Sigmoid colon (tissue), 4 donors: ENCODE measurements around the gene MOG.

Experiments
- POLR2AphosphoS5 ChIP-seq, 4 donors: sonication (generic); formaldehyde crosslinking; IDR thresholded peaks; one replicate each; pipeline ENCODE4 v1.6.1; 2017; ENCODE audit warnings: antibody characterized with exemption in 4 of 4
- TF ChIP-seq, protein P1 (sequence below), 4 experiments: fragments of 450-650 bp in 3 of 4; fragments of 200-600 bp in 1 of 4; IDR thresholded peaks; one replicate each; pipeline ENCODE4 v1.5.1; 2016 to 2019; ENCODE audit warnings: antibody characterized with exemption in 4 of 4, mild to moderate bottlenecking in 3 of 4, moderate library complexity in 2 of 4

DNA sequence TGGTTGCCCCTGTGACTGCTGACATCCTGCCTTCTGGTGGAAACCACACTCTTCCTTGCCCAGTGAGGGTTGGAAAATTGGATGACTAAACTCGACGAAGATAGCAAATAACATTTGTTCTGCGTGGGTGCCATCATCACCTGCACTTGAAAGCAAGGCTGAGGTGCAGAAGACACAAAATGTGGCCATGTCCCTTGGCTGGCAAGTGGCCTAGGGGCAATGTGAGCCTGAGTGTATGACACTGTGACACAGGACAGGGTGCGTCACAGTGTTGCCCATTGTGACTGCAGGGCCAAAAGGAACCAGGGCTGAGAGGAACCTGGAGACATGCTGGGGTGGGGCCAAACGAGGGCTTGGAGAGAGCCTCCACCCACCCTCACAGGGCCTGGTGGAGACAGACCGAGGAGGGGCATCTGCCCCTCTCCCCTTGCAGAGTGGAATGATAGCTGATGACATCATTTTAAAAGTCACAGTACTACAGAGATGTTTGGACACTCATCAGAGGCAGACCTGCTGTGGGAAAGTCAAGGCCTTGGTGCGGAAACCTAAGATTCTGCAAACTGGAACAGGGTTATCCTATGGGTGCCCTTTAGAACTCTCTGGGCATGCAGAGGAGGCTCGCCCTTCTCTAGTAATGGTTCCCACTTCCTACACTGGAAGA lies 53.5 kb downstream of the MOG start:
- TF ChIP-seq, protein P1, sequence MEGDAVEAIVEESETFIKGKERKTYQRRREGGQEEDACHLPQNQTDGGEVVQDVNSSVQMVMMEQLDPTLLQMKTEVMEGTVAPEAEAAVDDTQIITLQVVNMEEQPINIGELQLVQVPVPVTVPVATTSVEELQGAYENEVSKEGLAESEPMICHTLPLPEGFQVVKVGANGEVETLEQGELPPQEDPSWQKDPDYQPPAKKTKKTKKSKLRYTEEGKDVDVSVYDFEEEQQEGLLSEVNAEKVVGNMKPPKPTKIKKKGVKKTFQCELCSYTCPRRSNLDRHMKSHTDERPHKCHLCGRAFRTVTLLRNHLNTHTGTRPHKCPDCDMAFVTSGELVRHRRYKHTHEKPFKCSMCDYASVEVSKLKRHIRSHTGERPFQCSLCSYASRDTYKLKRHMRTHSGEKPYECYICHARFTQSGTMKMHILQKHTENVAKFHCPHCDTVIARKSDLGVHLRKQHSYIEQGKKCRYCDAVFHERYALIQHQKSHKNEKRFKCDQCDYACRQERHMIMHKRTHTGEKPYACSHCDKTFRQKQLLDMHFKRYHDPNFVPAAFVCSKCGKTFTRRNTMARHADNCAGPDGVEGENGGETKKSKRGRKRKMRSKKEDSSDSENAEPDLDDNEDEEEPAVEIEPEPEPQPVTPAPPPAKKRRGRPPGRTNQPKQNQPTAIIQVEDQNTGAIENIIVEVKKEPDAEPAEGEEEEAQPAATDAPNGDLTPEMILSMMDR (IDR thresholded peaks at IDR 0.05): no peak
- no peak for TF ChIP-seq POLR2AphosphoS5 (IDR thresholded peaks at IDR 0.05)
